HCT116 (cell line): ENCODE data around the gene SSH2. TPM values are rescaled to one million over a fixed set of nuclear protein-coding genes. Genes with fewer than 3 reads are reported as not detected.

Experiments used
- ATAC-seq: fragments of 200-7000 bp; cut with Tn5 transposase; 2 replicates; pipeline ENCODE4 v1.9.1; 2020; ENCODE audit warnings: mild to moderate bottlenecking, moderate library complexity
- BruUV-seq: library from RNA; stranded (reverse); fragments of 400-500 nt; replicated peaks from 2 replicates; lab custom pipeline; 2021; lab: Mats Ljungman, UMichigan
- CTCF ChIA-PET: fragments of 300-600 bp; sonication (Branson Sonifier 250); formaldehyde crosslinking; loops from one replicate; lab custom pipeline; 2021; ENCODE audit warnings: antibody characterized with exemption; lab: Charles Lee
- POLR2A ChIA-PET: fragments of 300-600, 350-600 bp; sonication (Branson Sonifier 250); formaldehyde crosslinking; loops from one replicate; lab custom pipeline; 2021; ENCODE audit warnings: antibody characterized with exemption; lab: Charles Lee
- RAD21 ChIA-PET, 2 experiments: fragments of 300-600 bp; sonication (Branson Sonifier 250); formaldehyde crosslinking; loops; one replicate each; lab custom pipeline; 2023; ENCODE audit warnings: low total read pairs in 2 of 2; ENCODE audit not compliant: uncharacterized antibody in 2 of 2, unreplicated experiment in 2 of 2, low non-redundant PET in 1 of 2; lab: Charles Lee
- DNase-seq: peaks from one replicate; pipeline ENCODE4 v3.0.0-alpha.2; 2010; ENCODE audit warnings: low read depth, low spot score
- H2AFZ ChIP-seq: fragments of 200-600 bp; shearing (Covaris generic), sonication (generic); 2 replicates; pipeline ENCODE4 v1.6.1; 2017; ENCODE audit warnings: low read depth, mixed run types, mixed read lengths, antibody characterized with exemption, low read length; ENCODE audit not compliant: poor library complexity, severe bottlenecking
- H3K27ac ChIP-seq: 2 replicates; pipeline ENCODE4 v1.5.1; 2012; ENCODE audit warnings: low read depth, low read length
- H3K27me3 ChIP-seq: fragments of 200-600 bp; sonication (generic); 2 replicates; pipeline ENCODE4 v1.6.1; 2016; ENCODE audit warnings: mixed run types, low read length, mixed read lengths; ENCODE audit not compliant: insufficient read depth
- H3K36me3 ChIP-seq, 2 experiments: fragments of 200-500 bp in 1 of 2; fragments of 200-600 bp in 1 of 2; sonication (Bioruptor generic) in 1 of 2; sonication (generic) in 1 of 2; 2 replicates each; pipeline versions ENCODE4 v1.5.1 to v1.6.1; 2014 to 2016; ENCODE audit warnings: low read length in 2 of 2, inconsistent platforms in 1 of 2, mixed read lengths in 1 of 2, mixed run types in 1 of 2; ENCODE audit not compliant: insufficient read depth in 2 of 2, control insufficient read depth in 1 of 2
- H3K4me1 ChIP-seq, 2 experiments: fragments of 200-600 bp in 1 of 2; sonication (generic) in 1 of 2; 2 replicates each; pipeline versions ENCODE4 v1.5.1 to v1.6.1; 2012 to 2017; ENCODE audit warnings: low read length in 2 of 2, inconsistent platforms in 1 of 2, mild to moderate bottlenecking in 1 of 2, mixed read lengths in 1 of 2, mixed run types in 1 of 2, moderate library complexity in 1 of 2; ENCODE audit not compliant: insufficient read depth in 2 of 2, control insufficient read depth in 1 of 2
- H3K4me2 ChIP-seq: fragments of 200-600 bp; sonication (generic); 2 replicates; pipeline ENCODE4 v1.6.1; 2017; ENCODE audit warnings: mixed run types, low read length, mixed read lengths
- H3K4me3 ChIP-seq, 2 experiments: fragments of 200-600 bp in 1 of 2; sonication (generic) in 1 of 2; replicated peaks in 1 of 2; 2 replicates each; pipeline ENCODE4 v1.5.1; 2011 to 2016; ENCODE audit warnings: low read length in 2 of 2, control low read depth in 1 of 2, low read depth in 1 of 2, mild to moderate bottlenecking in 1 of 2, mixed read lengths in 1 of 2, mixed run types in 1 of 2
- H3K79me2 ChIP-seq: fragments of 200-600 bp; sonication (generic); 2 replicates; pipeline ENCODE4 v1.6.1; 2017; ENCODE audit warnings: mild to moderate bottlenecking, mixed run types, low read length, moderate library complexity, mixed read lengths; ENCODE audit not compliant: insufficient read depth
- H3K9ac ChIP-seq: fragments of 200-600 bp; sonication (generic); 2 replicates; pipeline ENCODE4 v1.6.1; 2016; ENCODE audit warnings: low read length, mixed read lengths
- H3K9me2 ChIP-seq: fragments of 200-600 bp; sonication (generic), shearing (Covaris generic); 2 replicates; pipeline ENCODE4 v1.6.1; 2017; ENCODE audit warnings: mixed run types, mild to moderate bottlenecking, moderate library complexity; ENCODE audit not compliant: insufficient read depth
- H3K9me3 ChIP-seq, 2 experiments: fragments of 200-500 bp in 1 of 2; fragments of 200-600 bp in 1 of 2; sonication (Bioruptor generic) in 1 of 2; sonication (generic) in 1 of 2; 2 replicates each; pipeline ENCODE4 v1.6.1; 2014 to 2017; ENCODE audit warnings: low read length in 2 of 2, mixed read lengths in 2 of 2, inconsistent platforms in 1 of 2, low read depth in 1 of 2, mild to moderate bottlenecking in 1 of 2, mixed run types in 1 of 2, moderate library complexity in 1 of 2; ENCODE audit not compliant: control insufficient read depth in 1 of 2, insufficient read depth in 1 of 2
- H4K20me1 ChIP-seq: fragments of 200-600 bp; sonication (generic), shearing (Covaris generic); 2 replicates; pipeline ENCODE4 v1.6.1; 2017; ENCODE audit warnings: mixed run types, mild to moderate bottlenecking, moderate library complexity; ENCODE audit not compliant: insufficient read depth
- CEBPB ChIP-seq: IDR thresholded peaks from 2 replicates; pipeline ENCODE4 v1.6.1; 2012; ENCODE audit warnings: low read depth
- EGR1 ChIP-seq: IDR thresholded peaks from 2 replicates; pipeline ENCODE4 v1.6.1; 2012; ENCODE audit warnings: low read depth
- ELF1 ChIP-seq: IDR thresholded peaks from 2 replicates; pipeline ENCODE4 v1.6.1; 2012; ENCODE audit warnings: low read depth, borderline replicate concordance
- FOSL1 ChIP-seq: IDR thresholded peaks from 2 replicates; pipeline ENCODE4 v1.6.1; 2012; ENCODE audit warnings: low read depth
- JUND ChIP-seq: IDR thresholded peaks from 2 replicates; pipeline ENCODE4 v1.6.1; 2012
- MAX ChIP-seq: IDR thresholded peaks from 2 replicates; pipeline ENCODE4 v1.6.1; 2012
- POLR2A ChIP-seq: IDR thresholded peaks from 2 replicates; pipeline ENCODE4 v1.7.0; 2011; ENCODE audit warnings: borderline replicate concordance; ENCODE audit not compliant: insufficient read depth, insufficient read length; ENCODE audit errors: extremely low read depth
- POLR2AphosphoS5 ChIP-seq: IDR thresholded peaks from 2 replicates; pipeline ENCODE4 v1.6.1; 2011; ENCODE audit warnings: mild to moderate bottlenecking, low read depth, low read length, moderate library complexity
- REST ChIP-seq: IDR thresholded peaks from 2 replicates; pipeline ENCODE4 v1.6.1; 2012; ENCODE audit warnings: low read depth
- SIN3A ChIP-seq: IDR thresholded peaks from 2 replicates; pipeline ENCODE4 v1.6.1; 2012; ENCODE audit warnings: low read depth
- SRF ChIP-seq: IDR thresholded peaks from 2 replicates; pipeline ENCODE4 v1.6.1; 2012; ENCODE audit warnings: low read depth
- TCF7L2 ChIP-seq: IDR thresholded peaks from 2 replicates; pipeline ENCODE4 v1.7.0; 2011; ENCODE audit warnings: borderline replicate concordance, inconsistent platforms; ENCODE audit not compliant: insufficient read depth, insufficient read length; ENCODE audit errors: extremely low read depth
- intact Hi-C: fragments of 100-400 bp; cut with micrococcal nuclease; formaldehyde crosslinking; loops from 2 replicates; pipeline ENCODE4 v1.10.0; 2022
- total RNA-seq: library from RNA; stranded (reverse); gene quantifications from one replicate; pipeline ENCODE4 v1.2.1, GENCODE V29; 2021; ENCODE audit not compliant: unreplicated experiment
- TF ChIP-seq, protein P1 (sequence below), 3 experiments: fragments of 200-600 bp in 1 of 3; sonication (generic) in 1 of 3; IDR thresholded peaks in 2 of 3; conservative IDR thresholded peaks in 1 of 3; 2 replicates each; pipeline ENCODE4 v1.5.1; 2012 to 2017; ENCODE audit warnings: low read depth in 2 of 3, low read length in 2 of 3, antibody characterized with exemption in 1 of 3, borderline replicate concordance in 1 of 3, control low read depth in 1 of 3, mild to moderate bottlenecking in 1 of 3, mixed read lengths in 1 of 3, mixed run types in 1 of 3, moderate library complexity in 1 of 3; ENCODE audit not compliant: insufficient read depth in 1 of 3
- TF ChIP-seq, protein P2 (sequence below): IDR thresholded peaks from 2 replicates; pipeline ENCODE4 v1.6.1; 2011; ENCODE audit warnings: mild to moderate bottlenecking, low read length, moderate library complexity; ENCODE audit not compliant: insufficient replicate concordance; ENCODE audit errors: extremely low read depth

Gene SSH2
- total RNA-seq, 1 experiment from 2014 or later = 17.0 TPM

- DNase-seq = no peak
- Histone ChIP-seq H4K20me1 (no peaks in the 10 kb centered on the region), H3K4me3 (no peak overlapping the region), H3K36me3 (no peaks in the 10 kb centered on the region), H3K79me2 (peaks cover 2% of the 10 kb centered on the region; the same call in 1 of the 2 replicates)
- intact Hi-C loops = no loop called here
- no peak for TF ChIP-seq REST
- no peak for TF ChIP-seq SIN3A
- no peak for TF ChIP-seq CEBPB
- no peak for TF ChIP-seq POLR2A
- no peak for TF ChIP-seq JUND
- no peak for TF ChIP-seq MAX
- TF ChIP-seq, protein P1, sequence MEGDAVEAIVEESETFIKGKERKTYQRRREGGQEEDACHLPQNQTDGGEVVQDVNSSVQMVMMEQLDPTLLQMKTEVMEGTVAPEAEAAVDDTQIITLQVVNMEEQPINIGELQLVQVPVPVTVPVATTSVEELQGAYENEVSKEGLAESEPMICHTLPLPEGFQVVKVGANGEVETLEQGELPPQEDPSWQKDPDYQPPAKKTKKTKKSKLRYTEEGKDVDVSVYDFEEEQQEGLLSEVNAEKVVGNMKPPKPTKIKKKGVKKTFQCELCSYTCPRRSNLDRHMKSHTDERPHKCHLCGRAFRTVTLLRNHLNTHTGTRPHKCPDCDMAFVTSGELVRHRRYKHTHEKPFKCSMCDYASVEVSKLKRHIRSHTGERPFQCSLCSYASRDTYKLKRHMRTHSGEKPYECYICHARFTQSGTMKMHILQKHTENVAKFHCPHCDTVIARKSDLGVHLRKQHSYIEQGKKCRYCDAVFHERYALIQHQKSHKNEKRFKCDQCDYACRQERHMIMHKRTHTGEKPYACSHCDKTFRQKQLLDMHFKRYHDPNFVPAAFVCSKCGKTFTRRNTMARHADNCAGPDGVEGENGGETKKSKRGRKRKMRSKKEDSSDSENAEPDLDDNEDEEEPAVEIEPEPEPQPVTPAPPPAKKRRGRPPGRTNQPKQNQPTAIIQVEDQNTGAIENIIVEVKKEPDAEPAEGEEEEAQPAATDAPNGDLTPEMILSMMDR (IDR thresholded peaks at IDR 0.05 in 2 of 3, conservative IDR thresholded peaks at IDR 0.05 in 1 of 3; ENCODE audit: borderline replicate concordance in 1 of 3, insufficient read depth in 1 of 3, low read depth in 2 of 3, low read length in 2 of 3) = no peak
- TF ChIP-seq POLR2AphosphoS5 = no peak
- TF ChIP-seq, protein P2, sequence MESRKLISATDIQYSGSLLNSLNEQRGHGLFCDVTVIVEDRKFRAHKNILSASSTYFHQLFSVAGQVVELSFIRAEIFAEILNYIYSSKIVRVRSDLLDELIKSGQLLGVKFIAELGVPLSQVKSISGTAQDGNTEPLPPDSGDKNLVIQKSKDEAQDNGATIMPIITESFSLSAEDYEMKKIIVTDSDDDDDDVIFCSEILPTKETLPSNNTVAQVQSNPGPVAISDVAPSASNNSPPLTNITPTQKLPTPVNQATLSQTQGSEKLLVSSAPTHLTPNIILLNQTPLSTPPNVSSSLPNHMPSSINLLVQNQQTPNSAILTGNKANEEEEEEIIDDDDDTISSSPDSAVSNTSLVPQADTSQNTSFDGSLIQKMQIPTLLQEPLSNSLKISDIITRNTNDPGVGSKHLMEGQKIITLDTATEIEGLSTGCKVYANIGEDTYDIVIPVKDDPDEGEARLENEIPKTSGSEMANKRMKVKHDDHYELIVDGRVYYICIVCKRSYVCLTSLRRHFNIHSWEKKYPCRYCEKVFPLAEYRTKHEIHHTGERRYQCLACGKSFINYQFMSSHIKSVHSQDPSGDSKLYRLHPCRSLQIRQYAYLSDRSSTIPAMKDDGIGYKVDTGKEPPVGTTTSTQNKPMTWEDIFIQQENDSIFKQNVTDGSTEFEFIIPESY = no peak
- TF ChIP-seq SRF = no peak
- no peak for TF ChIP-seq EGR1
- TF ChIP-seq ELF1 = no peak
- no peak for TF ChIP-seq FOSL1
- TF ChIP-seq TCF7L2 = no peak
- TF ChIP-seq, all 23 proteins: peak for 0
- POLR2A ChIA-PET = no interaction called here
- H3K9me2 ChIP-seq = no peaks in the 10 kb centered on the region
- ATAC-seq = no peak
- H3K4me2 ChIP-seq = no peak overlapping the region
- CTCF ChIA-PET = no interaction called here
- RAD21 ChIA-PET = no interaction called here
- no peaks in the 10 kb centered on the region for H3K9me3 ChIP-seq
- H3K27me3 ChIP-seq = no peaks in the 10 kb centered on the region
- no peak overlapping the region for H3K27ac ChIP-seq
- no TSS peak for BruUV-seq
- H2AFZ ChIP-seq = no peak overlapping the region
- H3K9ac ChIP-seq = no peak overlapping the region
- peaks cover 0 to 14% of the 10 kb centered on the region in 2 experiments; a peak in 1 of 4 replicates for H3K4me1 ChIP-seq
Observed at GRCh38 chr17:29612094-29612403, 318.0 kb downstream of the SSH2 start.
